Measurements from ENCODE around the gene TINAG.

Gene TINAG

GRCh38 chr6:54357141-54357540 lies 48.9 kb downstream of the TINAG start:
- TF ChIP-seq SPI1 (IDR thresholded peaks at IDR 0.05; ENCODE audit: borderline replicate concordance, low read depth) (no peak), POLR2AphosphoS5 (IDR thresholded peaks at IDR 0.05; ENCODE audit: low read depth) (no peak), CTCF (IDR thresholded peaks at IDR 0.05; ENCODE audit: insufficient read depth, low read length) (no peak), GABPA (IDR thresholded peaks at IDR 0.05; ENCODE audit: low read depth) (no peak), REST (IDR thresholded peaks at IDR 0.05; ENCODE audit: insufficient replicate concordance, low read depth) (no peak)

GRCh38 chr6:54361188-54361587 lies 52.9 kb downstream of the TINAG start:
- Histone ChIP-seq H3K27me3 (ENCODE audit: insufficient read depth, poor library complexity, severe bottlenecking) (peaks cover 2% of the 10 kb centered on the region), H3K27ac (replicated peaks) (no peak overlapping the region), H3K4me3 (replicated peaks; ENCODE audit: insufficient read depth, low read length) (no peak overlapping the region)
- TF ChIP-seq REST (IDR thresholded peaks at IDR 0.05; ENCODE audit: insufficient replicate concordance, low read depth) (no peak), GABPA (IDR thresholded peaks at IDR 0.05; ENCODE audit: low read depth) (no peak), POLR2AphosphoS5 (IDR thresholded peaks at IDR 0.05; ENCODE audit: low read depth) (no peak), CTCF (IDR thresholded peaks at IDR 0.05; ENCODE audit: insufficient read depth, low read length) (no peak), SPI1 (IDR thresholded peaks at IDR 0.05; ENCODE audit: borderline replicate concordance, low read depth) (no peak)
- DNase-seq (ENCODE audit: low read depth in 1 of 2, low spot score in 1 of 2): no peak

More at GRCh38 chr6:54357141-54357540, 48.9 kb downstream of the TINAG start:
- DNase-seq (ENCODE audit: low read depth in 1 of 2, low spot score in 1 of 2): no peak
- peaks cover 2% of the 10 kb centered on the region for H3K27me3 ChIP-seq (ENCODE audit: insufficient read depth, poor library complexity, severe bottlenecking)
- H3K27ac ChIP-seq (replicated peaks): no peak overlapping the region
- H3K4me3 ChIP-seq (replicated peaks; ENCODE audit: insufficient read depth, low read length): no peak overlapping the region

- Histone ChIP-seq H3K27me3 (ENCODE audit: insufficient read depth, poor library complexity, severe bottlenecking) (peaks cover 2% of the 10 kb centered on the region), H3K27ac (replicated peaks) (no peak overlapping the region), H3K4me3 (replicated peaks; ENCODE audit: insufficient read depth, low read length) (no peak overlapping the region)
- TF ChIP-seq SPI1 (IDR thresholded peaks at IDR 0.05; ENCODE audit: borderline replicate concordance, low read depth) (no peak), CTCF (IDR thresholded peaks at IDR 0.05; ENCODE audit: insufficient read depth, low read length) (no peak), POLR2AphosphoS5 (IDR thresholded peaks at IDR 0.05; ENCODE audit: low read depth) (no peak), GABPA (IDR thresholded peaks at IDR 0.05; ENCODE audit: low read depth) (no peak), REST (IDR thresholded peaks at IDR 0.05; ENCODE audit: insufficient replicate concordance, low read depth) (no peak)
- DNase-seq (ENCODE audit: low read depth in 1 of 2, low spot score in 1 of 2): no peak
Observed at GRCh38 chr6:54361734-54362133, 53.5 kb downstream of the TINAG start.
